Adrenal gland (tissue), 5 donors: Measurements from ENCODE around the gene CDNF.

Source experiments
- POLR2A ChIP-seq, 2 donors: fragments of 450-650 bp; IDR thresholded peaks; one replicate each; pipeline ENCODE4 v1.6.1; 2017; ENCODE audit warnings: antibody characterized with exemption in 2 of 2, mild to moderate bottlenecking in 2 of 2, moderate library complexity in 1 of 2
- TF ChIP-seq, protein P1 (sequence below), 6 experiments: fragments of 450-650 bp in 4 of 6; fragments of 200-600 bp in 2 of 6; sonication (generic) in 1 of 6; IDR thresholded peaks; 1 replicate in 5 of 6; 2 replicates in 1 of 6; pipeline versions ENCODE4 v1.5.1 to v1.8.0; 2016 to 2021; ENCODE audit warnings: antibody characterized with exemption in 6 of 6, mild to moderate bottlenecking in 2 of 6, moderate library complexity in 1 of 6
- donor health status: DM: no; HTN: no; CAD: no.

DNA sequence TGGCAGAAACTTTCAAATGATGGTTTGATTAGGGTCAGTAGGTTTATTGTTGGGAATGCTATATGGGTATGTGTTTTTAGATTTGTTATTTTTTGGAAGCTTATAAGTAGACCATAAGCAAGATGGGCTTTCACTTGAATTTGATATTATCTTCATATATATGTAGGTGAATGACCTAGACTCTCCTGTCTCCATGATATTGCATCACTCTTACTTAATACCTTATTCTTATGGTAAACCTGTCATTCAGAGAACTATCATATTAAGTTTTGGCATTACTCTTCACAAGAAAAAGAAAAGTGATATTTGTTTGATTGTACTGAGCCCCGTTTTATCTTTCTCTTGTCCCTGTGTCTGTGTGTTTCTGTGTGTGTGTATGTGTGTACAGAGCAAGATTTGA, 17.6 kb upstream of the CDNF start:
- TF ChIP-seq, protein P1, sequence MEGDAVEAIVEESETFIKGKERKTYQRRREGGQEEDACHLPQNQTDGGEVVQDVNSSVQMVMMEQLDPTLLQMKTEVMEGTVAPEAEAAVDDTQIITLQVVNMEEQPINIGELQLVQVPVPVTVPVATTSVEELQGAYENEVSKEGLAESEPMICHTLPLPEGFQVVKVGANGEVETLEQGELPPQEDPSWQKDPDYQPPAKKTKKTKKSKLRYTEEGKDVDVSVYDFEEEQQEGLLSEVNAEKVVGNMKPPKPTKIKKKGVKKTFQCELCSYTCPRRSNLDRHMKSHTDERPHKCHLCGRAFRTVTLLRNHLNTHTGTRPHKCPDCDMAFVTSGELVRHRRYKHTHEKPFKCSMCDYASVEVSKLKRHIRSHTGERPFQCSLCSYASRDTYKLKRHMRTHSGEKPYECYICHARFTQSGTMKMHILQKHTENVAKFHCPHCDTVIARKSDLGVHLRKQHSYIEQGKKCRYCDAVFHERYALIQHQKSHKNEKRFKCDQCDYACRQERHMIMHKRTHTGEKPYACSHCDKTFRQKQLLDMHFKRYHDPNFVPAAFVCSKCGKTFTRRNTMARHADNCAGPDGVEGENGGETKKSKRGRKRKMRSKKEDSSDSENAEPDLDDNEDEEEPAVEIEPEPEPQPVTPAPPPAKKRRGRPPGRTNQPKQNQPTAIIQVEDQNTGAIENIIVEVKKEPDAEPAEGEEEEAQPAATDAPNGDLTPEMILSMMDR (IDR thresholded peaks at IDR 0.05): no peak
- no peak for TF ChIP-seq POLR2A (IDR thresholded peaks at IDR 0.05)
